WI38 (cell line): ENCODE measurements around the gene ZDHHC7.

Source experiments
- H3K4me3 ChIP-seq: 2 replicates; pipeline ENCODE4 v1.5.1; 2011; ENCODE audit warnings: low read depth, mild to moderate bottlenecking, control low read depth, low read length
- CTCF ChIP-seq: IDR thresholded peaks from 2 replicates; pipeline ENCODE4 v1.5.1; 2012; ENCODE audit warnings: low read depth, mild to moderate bottlenecking, control low read depth, low read length

The ZDHHC7 gene

GRCh38 chr16:85047867-85048455, 36.6 kb upstream of the ZDHHC7 start:
- no peak overlapping the region for H3K4me3 ChIP-seq
- TF ChIP-seq CTCF, result no peak

DNA sequence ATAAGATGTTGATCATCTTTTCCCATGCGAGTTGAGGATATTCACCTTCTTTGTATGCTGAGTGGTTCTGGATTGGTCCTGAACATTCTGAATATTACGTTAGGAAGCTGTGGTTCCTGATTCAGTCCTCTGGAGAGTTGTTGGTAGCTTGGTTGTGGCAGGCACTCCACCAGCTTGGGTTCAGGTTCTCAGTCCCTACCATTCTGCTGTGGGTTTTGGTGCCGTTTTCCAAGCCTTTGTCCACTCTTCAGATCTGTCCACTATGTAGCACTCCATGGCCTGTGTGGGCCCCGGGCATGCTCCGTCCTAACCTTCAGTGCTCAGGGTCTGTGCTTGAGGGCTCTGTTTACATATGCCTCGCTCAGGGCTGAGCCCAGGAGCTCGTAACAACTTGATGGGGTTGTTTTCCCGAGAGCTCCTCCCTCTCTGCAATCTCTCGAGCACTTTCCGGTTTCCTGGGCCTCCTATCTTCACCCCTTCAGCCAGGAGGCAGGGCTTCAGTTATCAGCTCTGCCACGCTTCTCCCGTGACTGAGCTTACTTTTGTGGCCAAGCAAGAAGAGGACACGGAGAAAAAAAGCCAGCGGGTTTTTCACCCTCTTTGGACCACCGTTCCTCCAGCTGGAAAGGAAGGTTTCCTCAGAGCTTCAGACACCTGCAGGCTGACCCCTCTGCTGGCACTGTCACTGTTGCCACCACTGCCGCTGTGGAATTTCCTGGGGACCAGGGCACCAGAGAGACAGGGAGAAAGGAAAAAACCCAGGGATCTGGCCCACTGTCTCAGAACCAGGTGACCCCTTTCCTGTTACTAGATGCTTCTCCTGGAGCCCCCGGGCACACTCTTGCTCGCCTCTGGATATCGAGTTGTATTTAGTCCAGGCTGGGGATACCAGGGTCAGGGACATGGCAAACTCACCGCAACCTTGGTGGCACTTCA, 35.9 kb upstream of the ZDHHC7 start:
- no peak overlapping the region for H3K4me3 ChIP-seq
- TF ChIP-seq CTCF, result no peak

- no peak for TF ChIP-seq CTCF
Measured at GRCh38 chr16:85046472-85046916, 35.2 kb upstream of the ZDHHC7 start.

GRCh38 chr16:85045641-85046471, 34.5 kb upstream of the ZDHHC7 start:
- TF ChIP-seq CTCF, result no peak
- H3K4me3 ChIP-seq, result no peak overlapping the region

More at GRCh38 chr16:85046472-85046916, 35.2 kb upstream of the ZDHHC7 start:
- no peak overlapping the region for H3K4me3 ChIP-seq

- no peak for TF ChIP-seq CTCF
- H3K4me3 ChIP-seq, result no peak overlapping the region
Measured at GRCh38 chr16:85045077-85045476, 33.7 kb upstream of the ZDHHC7 start.

- TF ChIP-seq CTCF, result no peak
- H3K4me3 ChIP-seq, result no peak overlapping the region
Measured at GRCh38 chr16:85042606-85043005, 31.3 kb upstream of the ZDHHC7 start.

DNA sequence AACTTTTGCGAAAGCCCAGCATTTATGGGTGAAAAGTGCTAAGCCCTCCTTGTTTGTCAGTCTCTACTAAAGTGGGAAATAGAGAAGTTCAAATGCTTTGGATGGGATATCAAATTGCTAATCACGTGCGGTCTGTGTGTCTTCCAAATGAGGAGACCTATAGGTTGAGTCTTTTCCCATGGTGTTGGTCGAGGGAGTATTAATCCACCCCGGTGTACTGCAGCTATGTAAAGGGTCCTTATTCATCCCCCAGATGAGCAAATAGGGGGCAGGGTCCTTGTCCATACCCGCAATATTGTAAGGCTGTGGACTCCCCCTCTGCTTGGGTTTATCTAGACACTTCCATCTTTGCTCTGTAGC, 30.8 kb upstream of the ZDHHC7 start:
- TF ChIP-seq CTCF, result no peak
- no peak overlapping the region for H3K4me3 ChIP-seq
